GM21515 (cell line): ENCODE results near the gene SPATS2L.

ENCODE experiments used
- ATAC-seq: cut with Tn5 transposase; IDR thresholded peaks from one replicate; pipeline ENCODE4 v1.9.1; 2021; ENCODE audit not compliant: unreplicated experiment

Gene SPATS2L

GRCh38 chr2:200404615-200405014 lies 98.1 kb downstream of the SPATS2L start:
- ATAC-seq, result no peak

- ATAC-seq, result no peak
These were observed 99.3 kb downstream of the SPATS2L start for GRCh38 chr2:200405599-200406298.

- no peak for ATAC-seq
These were observed 99.9 kb downstream of the SPATS2L start for GRCh38 chr2:200406379-200406778.

GRCh38 chr2:200408428-200409316 lies 102.2 kb downstream of the SPATS2L start:
- no peak for ATAC-seq

- no peak for ATAC-seq
These were observed 105.3 kb downstream of the SPATS2L start for GRCh38 chr2:200411831-200412230.

- ATAC-seq, result no peak
These were observed 107.9 kb downstream of the SPATS2L start for GRCh38 chr2:200414367-200414766.

- ATAC-seq, result no peak
These were observed 109.0 kb downstream of the SPATS2L start for GRCh38 chr2:200415455-200415854.

GRCh38 chr2:200416878-200417277 lies 110.4 kb downstream of the SPATS2L start:
- no peak for ATAC-seq

- no peak for ATAC-seq
These were observed 110.9 kb downstream of the SPATS2L start for GRCh38 chr2:200417366-200417765.

GRCh38 chr2:200418399-200418798 lies 111.9 kb downstream of the SPATS2L start:
- ATAC-seq, result no peak

- no peak for ATAC-seq
These were observed 112.8 kb downstream of the SPATS2L start for GRCh38 chr2:200419325-200419724.

- no peak for ATAC-seq
These were observed 114.8 kb downstream of the SPATS2L start for GRCh38 chr2:200421270-200421669.

GRCh38 chr2:200422071-200422470 lies 115.6 kb downstream of the SPATS2L start:
- ATAC-seq, result no peak

GRCh38 chr2:200422532-200423261 lies 116.2 kb downstream of the SPATS2L start:
- ATAC-seq, result no peak

- ATAC-seq, result no peak
These were observed 117.0 kb downstream of the SPATS2L start for GRCh38 chr2:200423541-200423940.

GRCh38 chr2:200425026-200425821 lies 118.7 kb downstream of the SPATS2L start:
- no peak for ATAC-seq

- no peak for ATAC-seq
These were observed 120.3 kb downstream of the SPATS2L start for GRCh38 chr2:200426754-200427153.

GRCh38 chr2:200428961-200429665 lies 122.6 kb downstream of the SPATS2L start:
- ATAC-seq, result no peak

GRCh38 chr2:200430017-200430416 lies 123.5 kb downstream of the SPATS2L start:
- ATAC-seq, result no peak
